ENCODE results near the gene PDE12. TPM values are rescaled to one million over a fixed set of nuclear protein-coding genes. Genes with fewer than 3 reads are reported as not detected.

PDE12 gene
- total and polyA plus RNA-seq, 3 experiments from 2014 or later: 15.5 to 33.3 (median 31.6) TPM

GRCh38 chr3:57592306-57592705 lies 36.2 kb downstream of the PDE12 start:
- H3K36me3 ChIP-seq (ENCODE audit: insufficient read depth, low read length): no peaks in the 10 kb centered on the region
- H3K4me3 Mint-ChIP-seq: peak overlapping the region in 1 of 7 donors; percentile 64

GRCh38 chr3:57594144-57594543 lies 38.1 kb downstream of the PDE12 start:
- Mint-ChIP-seq H3K36me3 (peaks cover 0 to 42% (median 0%) of the 10 kb centered on the region in 3 donors), H3K4me1 (peaks cover 59 to 72% (median 67%) of the 10 kb centered on the region in 3 donors), H3K9me3 (no peaks in the 10 kb centered on the region), H3K27me3 (peaks cover 0 to 1% of the 10 kb centered on the region in 2 donors), H3K27ac (peak overlapping the region in 4 of 8 donors; percentile 25 to 97 (median 56)), H3K4me3 (peak overlapping the region in 5 of 7 donors; percentile 10 to 87 (median 41))
- Histone ChIP-seq H3K27me3 (ENCODE audit: insufficient read depth, low read length, poor library complexity, severe bottlenecking) (no peaks in the 10 kb centered on the region), H3K9me3 (ENCODE audit: low read length) (no peaks in the 10 kb centered on the region), H3K4me3 (ENCODE audit: low read length) (no peak overlapping the region), H3K36me3 (ENCODE audit: insufficient read depth, low read length) (no peaks in the 10 kb centered on the region), H3K4me1 (ENCODE audit: insufficient read depth, low read length) (peaks cover 25% of the 10 kb centered on the region), H3K27ac (ENCODE audit: low read depth, low read length) (no peak overlapping the region)
- DNase-seq: no peak
- ChIA-PET POLR2A (interaction anchor here (0.7 kb wide), 1 partner anchor 98 kb away, joined by 3 read pairs; no protein-coding TSS in a partner anchor), CTCF (no interaction called here)

More at GRCh38 chr3:57592306-57592705, 36.2 kb downstream of the PDE12 start:
- Histone ChIP-seq H3K4me1 (ENCODE audit: insufficient read depth, low read length) (peaks cover 19% of the 10 kb centered on the region), H3K27me3 (ENCODE audit: insufficient read depth, low read length, poor library complexity, severe bottlenecking) (no peaks in the 10 kb centered on the region), H3K9me3 (ENCODE audit: low read length) (no peaks in the 10 kb centered on the region), H3K27ac (ENCODE audit: low read depth, low read length) (no peak overlapping the region), H3K4me3 (ENCODE audit: low read length) (no peak overlapping the region)
- Mint-ChIP-seq H3K27ac (peak overlapping the region in 4 of 8 donors; percentile 12 to 66 (median 13)), H3K9me3 (no peaks in the 10 kb centered on the region), H3K27me3 (peaks cover 0 to 1% of the 10 kb centered on the region in 2 donors), H3K36me3 (peaks cover 0 to 43% (median 0%) of the 10 kb centered on the region in 3 donors), H3K4me1 (peaks cover 50 to 61% (median 60%) of the 10 kb centered on the region in 3 donors)
- ChIA-PET CTCF (interaction anchor here (1.2 kb wide), 1 partner anchor 9 kb away, joined by 3 read pairs; no protein-coding TSS in a partner anchor), POLR2A (interaction anchor here (0.5 to 1.0 kb wide), 2 partner anchors 37 to 100 kb away, joined by 3 to 6 read pairs; no protein-coding TSS in a partner anchor)
- no peak for DNase-seq

- Mint-ChIP-seq H3K4me3 (peak overlapping the region; percentile 41 to 100 (median 89)), H3K9me3 (no peaks in the 10 kb centered on the region), H3K27me3 (peaks cover 0 to 1% of the 10 kb centered on the region in 2 donors), H3K4me1 (peaks cover 62 to 77% (median 71%) of the 10 kb centered on the region in 3 donors), H3K36me3 (peaks cover 0 to 41% (median 0%) of the 10 kb centered on the region in 3 donors), H3K27ac (peak overlapping the region in 5 of 8 donors; percentile 25 to 100 (median 54))
- Histone ChIP-seq H3K9me3 (ENCODE audit: low read length) (no peaks in the 10 kb centered on the region), H3K27me3 (ENCODE audit: insufficient read depth, low read length, poor library complexity, severe bottlenecking) (no peaks in the 10 kb centered on the region), H3K4me3 (ENCODE audit: low read length) (no peak overlapping the region), H3K4me1 (ENCODE audit: insufficient read depth, low read length) (peaks cover 29% of the 10 kb centered on the region), H3K27ac (ENCODE audit: low read depth, low read length) (no peak overlapping the region), H3K36me3 (ENCODE audit: insufficient read depth, low read length) (no peaks in the 10 kb centered on the region)
- ChIA-PET POLR2A (interaction anchor here (0.7 to 3.8 kb wide), 2 partner anchors 38 to 97 kb away, joined by 3 to 68 read pairs; partner anchors contain the start of gene PDE12), CTCF (interaction anchor here (1.8 kb wide), 1 partner anchor 17 kb away, joined by 5 read pairs; no protein-coding TSS in a partner anchor)
- DNase-seq: no peak
Observed at GRCh38 chr3:57594576-57594975, 38.5 kb downstream of the PDE12 start.

GRCh38 chr3:57596495-57597126 lies 40.5 kb downstream of the PDE12 start:
- Mint-ChIP-seq H3K9me3 (no peaks in the 10 kb centered on the region), H3K36me3 (peaks cover 0 to 32% (median 0%) of the 10 kb centered on the region in 3 donors), H3K27me3 (peaks cover 0 to 1% of the 10 kb centered on the region in 2 donors), H3K4me1 (peaks cover 63 to 71% (median 65%) of the 10 kb centered on the region in 3 donors), H3K27ac (peak overlapping the region; percentile 95 to 100 (median 100)), H3K4me3 (peak overlapping the region; percentile 87 to 100 (median 92))
- Histone ChIP-seq H3K27ac (ENCODE audit: low read depth, low read length) (peak overlapping the region; percentile 98), H3K27me3 (ENCODE audit: insufficient read depth, low read length, poor library complexity, severe bottlenecking) (no peaks in the 10 kb centered on the region), H3K4me1 (ENCODE audit: insufficient read depth, low read length) (peaks cover 29% of the 10 kb centered on the region), H3K4me3 (ENCODE audit: low read length) (peak overlapping the region; percentile 97), H3K9me3 (ENCODE audit: low read length) (no peaks in the 10 kb centered on the region), H3K36me3 (ENCODE audit: insufficient read depth, low read length) (no peaks in the 10 kb centered on the region)
- peak; percentile 50 to 75 (median 55) for DNase-seq
- POLR2A ChIA-PET: interaction anchor here (0.7 to 3.8 kb wide), 8 partner anchors 17 to 1102 kb away, joined by 3 to 68 read pairs (median 7); partner anchors contain the start of genes DENND6A, HTD2, PDE12 and RPP14
- CTCF ChIA-PET: interaction anchor here (1.0 to 1.8 kb wide), 3 partner anchors 19 to 369 kb away, joined by 3 to 5 read pairs (median 5); partner anchors contain the start of genes APPL1 and PDE12

GRCh38 chr3:57597127-57597923 lies 41.3 kb downstream of the PDE12 start, which contains the start of gene ARF4:
ARF4 (minus strand) TSS chr3:57597344; CDS start chr3:57597140, 204 bp downstream.
- Histone ChIP-seq H3K27ac (ENCODE audit: low read depth, low read length) (peak within 1 kb of the TSS; percentile 98), H3K4me3 (ENCODE audit: low read length) (peak within 1 kb of the TSS; percentile 97), H3K9me3 (ENCODE audit: low read length) (no peaks in the 10 kb centered on the region), H3K4me1 (ENCODE audit: insufficient read depth, low read length) (peaks cover 29% of the 10 kb centered on the region), H3K27me3 (ENCODE audit: insufficient read depth, low read length, poor library complexity, severe bottlenecking) (no peaks in the 10 kb centered on the region), H3K36me3 (ENCODE audit: insufficient read depth, low read length) (no peaks in the 10 kb centered on the region)
- peaks cover 0 to 32% (median 3%) of the 10 kb centered on the region in 3 donors for H3K36me3 Mint-ChIP-seq
- POLR2A ChIA-PET: interaction anchor here (0.7 to 3.8 kb wide), 10 partner anchors 17 to 1040 kb away, joined by 3 to 68 read pairs (median 4); partner anchors contain the start of genes CCDC66, DENND6A, HTD2 and PDE12
- peaks cover 58 to 65% (median 63%) of the 10 kb centered on the region in 3 donors for H3K4me1 Mint-ChIP-seq
- H3K4me3 Mint-ChIP-seq: peak within 1 kb of the TSS; percentile 87 to 100 (median 92)
- H3K27me3 Mint-ChIP-seq: peaks cover 0 to 1% of the 10 kb centered on the region in 2 donors
- H3K9me3 Mint-ChIP-seq: no peaks in the 10 kb centered on the region
- CTCF ChIA-PET: interaction anchor here (1.0 to 1.6 kb wide), 2 partner anchors 158 to 370 kb away, joined by 3 read pairs; partner anchors contain the start of genes APPL1 and SLMAP
- H3K27ac Mint-ChIP-seq: peak within 1 kb of the TSS; percentile 97 to 100 (median 100)
- peak; percentile 99 to 100 (median 100) for DNase-seq

GRCh38 chr3:57598765-57599360 lies 42.8 kb downstream of the PDE12 start:
- Mint-ChIP-seq H3K27me3 (peaks cover 0 to 1% of the 10 kb centered on the region in 2 donors), H3K4me3 (peak overlapping the region; percentile 87 to 100 (median 92)), H3K9me3 (no peaks in the 10 kb centered on the region), H3K36me3 (peaks cover 0 to 26% (median 3%) of the 10 kb centered on the region in 3 donors), H3K4me1 (peaks cover 44 to 49% (median 48%) of the 10 kb centered on the region in 3 donors), H3K27ac (peak overlapping the region; percentile 97 to 100 (median 100))
- DNase-seq: no peak
- Histone ChIP-seq H3K36me3 (ENCODE audit: insufficient read depth, low read length) (no peaks in the 10 kb centered on the region), H3K27ac (ENCODE audit: low read depth, low read length) (peak overlapping the region; percentile 97), H3K4me1 (ENCODE audit: insufficient read depth, low read length) (peaks cover 29% of the 10 kb centered on the region), H3K9me3 (ENCODE audit: low read length) (no peaks in the 10 kb centered on the region), H3K27me3 (ENCODE audit: insufficient read depth, low read length, poor library complexity, severe bottlenecking) (no peaks in the 10 kb centered on the region), H3K4me3 (ENCODE audit: low read length) (peak overlapping the region; percentile 79)
- ChIA-PET POLR2A (interaction anchor here (1.4 to 3.1 kb wide), 2 partner anchors 157 to 1042 kb away, joined by 4 to 21 read pairs; partner anchors contain the start of genes CCDC66 and SLMAP), CTCF (no interaction called here)

- ChIA-PET POLR2A (interaction anchor here (0.6 kb wide), 2 partner anchors 24 to 76 kb away, joined by 6 to 7 read pairs; no protein-coding TSS in a partner anchor), CTCF (no interaction called here)
- Histone ChIP-seq H3K27me3 (ENCODE audit: insufficient read depth, low read length, poor library complexity, severe bottlenecking) (no peaks in the 10 kb centered on the region), H3K9me3 (ENCODE audit: low read length) (no peaks in the 10 kb centered on the region), H3K4me3 (ENCODE audit: low read length) (no peak overlapping the region), H3K27ac (ENCODE audit: low read depth, low read length) (no peak overlapping the region), H3K4me1 (ENCODE audit: insufficient read depth, low read length) (peaks cover 22% of the 10 kb centered on the region), H3K36me3 (ENCODE audit: insufficient read depth, low read length) (no peaks in the 10 kb centered on the region)
- H3K27me3 Mint-ChIP-seq: peaks cover 0 to 1% of the 10 kb centered on the region in 2 donors
- H3K36me3 Mint-ChIP-seq: peaks cover 3 to 25% (median 5%) of the 10 kb centered on the region in 3 donors
- H3K9me3 Mint-ChIP-seq: peaks cover 0 to 2% (median 0%) of the 10 kb centered on the region in 5 donors
- H3K4me1 Mint-ChIP-seq: peaks cover 33 to 36% (median 35%) of the 10 kb centered on the region in 3 donors
- peak overlapping the region in 5 of 8 donors; percentile 37 to 54 (median 45) for H3K27ac Mint-ChIP-seq
- DNase-seq: no peak
- H3K4me3 Mint-ChIP-seq: peak overlapping the region in 2 of 7 donors; percentile 8 to 27
Observed at GRCh38 chr3:57600195-57600594, 44.1 kb downstream of the PDE12 start.
